WERI-Rb-1 (cell line): ENCODE measurements around the gene BEGAIN.

Experiments used
- DNase-seq: peaks from one replicate; pipeline ENCODE4 v3.0.0-alpha.2; 2020
- H3K27ac ChIP-seq: fragments of 250-450 bp; sonication (Bioruptor Pico); 2 replicates; pipeline ENCODE4 v1.5.1; 2020; ENCODE audit warnings: mild to moderate bottlenecking, moderate library complexity
- H3K27me3 ChIP-seq: fragments of 250-450 bp; sonication (Bioruptor Pico); 2 replicates; pipeline ENCODE4 v1.5.1; 2021; ENCODE audit warnings: mild to moderate bottlenecking, low read depth, moderate library complexity; ENCODE audit not compliant: insufficient read depth, severe bottlenecking
- H3K36me3 ChIP-seq: fragments of 250-450 bp; sonication (Bioruptor Pico); 2 replicates; pipeline ENCODE4 v1.5.1; 2020; ENCODE audit warnings: mild to moderate bottlenecking, moderate library complexity
- H3K4me3 ChIP-seq: 2 replicates; pipeline ENCODE4 v1.5.1; 2011; ENCODE audit warnings: low read depth, mild to moderate bottlenecking, control low read depth, low read length
- H3K9me3 ChIP-seq: fragments of 250-450 bp; sonication (Bioruptor Pico); 2 replicates; pipeline ENCODE4 v1.5.1; 2021; ENCODE audit warnings: mild to moderate bottlenecking, moderate library complexity; ENCODE audit not compliant: severe bottlenecking
- TF ChIP-seq, protein P1 (sequence below): IDR thresholded peaks from 2 replicates; pipeline ENCODE4 v1.5.1; 2011; ENCODE audit warnings: low read depth, mild to moderate bottlenecking, control low read depth, inconsistent platforms, low read length

The BEGAIN gene

DNA sequence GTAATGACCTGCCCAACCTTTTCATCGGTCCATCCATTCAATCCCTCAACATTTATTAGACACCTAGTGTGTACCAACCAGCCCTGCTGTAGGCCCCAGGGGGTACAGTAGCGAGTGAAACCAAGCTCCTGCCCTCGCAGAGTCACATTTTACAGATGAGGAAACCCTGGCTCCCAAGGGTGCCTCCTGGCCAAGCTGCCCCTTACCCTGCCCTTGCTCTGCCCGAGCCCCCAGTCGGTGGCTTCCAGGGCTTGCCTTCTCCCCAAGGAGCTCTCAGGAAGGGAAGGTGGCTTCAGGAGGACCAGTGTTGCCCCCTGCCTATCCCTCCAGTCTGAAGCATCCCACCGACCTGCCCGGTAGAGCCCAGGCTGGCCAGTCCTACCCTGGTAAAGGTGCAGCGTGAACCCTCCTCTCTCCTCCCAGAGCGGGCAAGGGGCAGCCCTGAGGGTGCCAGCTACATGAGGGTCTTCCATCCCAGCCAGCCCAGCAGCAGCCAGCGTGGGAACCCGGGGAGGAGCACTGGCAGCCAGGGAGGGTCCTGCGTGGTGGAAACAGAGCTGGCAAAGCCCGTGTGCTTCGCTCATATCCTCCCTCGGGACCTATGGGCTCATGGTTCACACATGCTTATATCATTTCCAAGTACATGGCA is 670 bp upstream of the BEGAIN start:
- Histone ChIP-seq H3K27me3 (no peaks in the 10 kb centered on the region), H3K4me3 (peak overlapping the region; percentile 31)

DNA sequence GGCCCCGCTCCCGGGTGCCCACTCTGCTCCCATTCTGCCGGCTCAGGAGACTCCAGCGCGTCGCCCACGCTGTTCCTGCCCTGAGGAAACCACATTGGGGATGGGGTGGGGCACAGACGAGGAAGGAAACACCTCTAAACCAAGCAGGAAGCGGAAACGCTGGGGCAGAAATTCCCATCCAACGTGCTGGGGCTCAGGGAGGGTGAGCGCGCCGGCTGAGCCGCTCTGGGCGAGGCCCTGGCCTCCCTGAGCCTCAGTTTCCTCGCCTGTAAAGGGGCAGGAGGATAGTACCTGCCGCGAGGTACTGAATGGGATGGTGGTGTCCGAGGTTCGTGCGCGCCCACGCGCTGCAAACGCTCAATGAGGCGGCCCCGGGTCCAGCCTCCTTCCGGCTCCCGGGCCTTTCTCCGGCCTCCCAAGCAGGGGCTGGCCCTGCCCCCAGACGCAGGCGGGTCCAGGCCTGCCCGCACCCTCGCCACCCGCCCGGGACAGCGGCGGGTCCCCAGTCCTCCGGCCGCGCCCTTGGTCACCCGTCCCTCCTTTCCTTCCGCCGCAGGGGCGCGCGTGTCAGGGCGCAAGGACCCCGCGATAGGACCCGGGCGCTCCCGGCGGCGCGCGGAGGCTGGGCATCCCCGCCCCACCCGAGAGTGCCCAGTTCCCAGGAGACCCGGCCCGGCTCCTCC is 673 bp downstream of the BEGAIN start:
- H3K36me3 ChIP-seq, result no peaks in the 10 kb centered on the region
- peak; percentile 54 for DNase-seq
- H3K27me3 ChIP-seq, result no peaks in the 10 kb centered on the region
- H3K27ac ChIP-seq, result peak overlapping the region; percentile 29
- H3K4me3 ChIP-seq, result peak overlapping the region; percentile 65
- TF ChIP-seq, protein P1, sequence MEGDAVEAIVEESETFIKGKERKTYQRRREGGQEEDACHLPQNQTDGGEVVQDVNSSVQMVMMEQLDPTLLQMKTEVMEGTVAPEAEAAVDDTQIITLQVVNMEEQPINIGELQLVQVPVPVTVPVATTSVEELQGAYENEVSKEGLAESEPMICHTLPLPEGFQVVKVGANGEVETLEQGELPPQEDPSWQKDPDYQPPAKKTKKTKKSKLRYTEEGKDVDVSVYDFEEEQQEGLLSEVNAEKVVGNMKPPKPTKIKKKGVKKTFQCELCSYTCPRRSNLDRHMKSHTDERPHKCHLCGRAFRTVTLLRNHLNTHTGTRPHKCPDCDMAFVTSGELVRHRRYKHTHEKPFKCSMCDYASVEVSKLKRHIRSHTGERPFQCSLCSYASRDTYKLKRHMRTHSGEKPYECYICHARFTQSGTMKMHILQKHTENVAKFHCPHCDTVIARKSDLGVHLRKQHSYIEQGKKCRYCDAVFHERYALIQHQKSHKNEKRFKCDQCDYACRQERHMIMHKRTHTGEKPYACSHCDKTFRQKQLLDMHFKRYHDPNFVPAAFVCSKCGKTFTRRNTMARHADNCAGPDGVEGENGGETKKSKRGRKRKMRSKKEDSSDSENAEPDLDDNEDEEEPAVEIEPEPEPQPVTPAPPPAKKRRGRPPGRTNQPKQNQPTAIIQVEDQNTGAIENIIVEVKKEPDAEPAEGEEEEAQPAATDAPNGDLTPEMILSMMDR, result no peak
- no peaks in the 10 kb centered on the region for H3K9me3 ChIP-seq

More for the DNA sequence above, 670 bp upstream of the BEGAIN start:
- Histone ChIP-seq H3K27ac (no peak overlapping the region), H3K36me3 (no peaks in the 10 kb centered on the region), H3K9me3 (no peaks in the 10 kb centered on the region)
- TF ChIP-seq, protein P1, result no peak
- DNase-seq, result no peak

DNA sequence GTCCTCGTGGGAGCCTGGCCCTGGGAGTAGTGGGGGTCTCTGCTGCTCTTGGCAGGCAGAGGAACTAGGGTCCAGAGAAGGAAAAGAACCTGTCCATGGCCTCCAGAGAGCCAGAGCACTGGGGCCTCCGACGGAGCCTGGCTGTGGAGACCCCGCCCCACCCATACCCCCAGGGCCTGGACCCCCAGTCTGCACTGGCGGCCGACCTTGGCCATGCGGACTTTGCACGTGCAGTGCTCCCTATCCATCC is 1.1 kb downstream of the BEGAIN start:
- TF ChIP-seq, protein P1, result no peak
- DNase-seq, result no peak
- Histone ChIP-seq H3K27me3 (no peaks in the 10 kb centered on the region), H3K4me3 (no peak overlapping the region), H3K27ac (no peak overlapping the region), H3K9me3 (no peaks in the 10 kb centered on the region), H3K36me3 (no peaks in the 10 kb centered on the region)

DNA sequence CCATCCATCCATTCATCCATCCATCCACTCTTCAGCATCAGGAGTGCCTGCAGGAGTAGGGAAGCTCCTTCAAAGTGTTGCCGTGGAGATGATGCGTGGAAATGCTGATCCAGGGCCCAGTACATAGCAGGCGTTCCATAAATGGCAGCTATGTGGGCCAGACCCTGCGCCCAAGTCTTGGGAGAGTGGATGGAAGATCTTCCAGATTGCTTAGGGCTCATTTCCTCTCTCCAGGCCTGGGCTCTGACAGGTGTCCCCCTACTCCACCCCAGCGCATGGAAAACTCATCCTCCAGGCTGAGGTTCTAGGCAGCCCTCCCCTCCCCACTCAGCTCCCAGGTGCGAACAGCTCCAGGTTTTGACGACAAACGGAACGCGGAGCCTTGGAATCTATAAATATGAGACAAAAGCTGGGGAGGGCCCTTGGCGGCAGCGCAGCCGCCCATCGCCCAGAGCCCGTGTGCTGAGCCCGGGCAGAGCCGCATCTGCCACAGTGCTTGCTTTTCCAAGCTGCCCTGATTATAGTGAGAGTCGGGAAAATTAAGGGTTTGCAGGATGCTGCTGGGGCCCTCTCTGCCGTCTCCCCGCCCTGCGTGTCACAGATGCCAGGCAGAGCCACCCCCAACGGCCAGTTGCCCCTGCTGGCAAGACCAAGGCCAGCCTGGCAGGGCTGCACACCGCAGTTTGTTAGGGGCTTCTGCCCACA is 1.6 kb downstream of the BEGAIN start:
- H3K27me3 ChIP-seq, result no peaks in the 10 kb centered on the region
- no peak overlapping the region for H3K4me3 ChIP-seq
- H3K36me3 ChIP-seq, result no peaks in the 10 kb centered on the region
- TF ChIP-seq, protein P1, result no peak
- no peaks in the 10 kb centered on the region for H3K9me3 ChIP-seq
- no peak overlapping the region for H3K27ac ChIP-seq
- no peak for DNase-seq

DNA sequence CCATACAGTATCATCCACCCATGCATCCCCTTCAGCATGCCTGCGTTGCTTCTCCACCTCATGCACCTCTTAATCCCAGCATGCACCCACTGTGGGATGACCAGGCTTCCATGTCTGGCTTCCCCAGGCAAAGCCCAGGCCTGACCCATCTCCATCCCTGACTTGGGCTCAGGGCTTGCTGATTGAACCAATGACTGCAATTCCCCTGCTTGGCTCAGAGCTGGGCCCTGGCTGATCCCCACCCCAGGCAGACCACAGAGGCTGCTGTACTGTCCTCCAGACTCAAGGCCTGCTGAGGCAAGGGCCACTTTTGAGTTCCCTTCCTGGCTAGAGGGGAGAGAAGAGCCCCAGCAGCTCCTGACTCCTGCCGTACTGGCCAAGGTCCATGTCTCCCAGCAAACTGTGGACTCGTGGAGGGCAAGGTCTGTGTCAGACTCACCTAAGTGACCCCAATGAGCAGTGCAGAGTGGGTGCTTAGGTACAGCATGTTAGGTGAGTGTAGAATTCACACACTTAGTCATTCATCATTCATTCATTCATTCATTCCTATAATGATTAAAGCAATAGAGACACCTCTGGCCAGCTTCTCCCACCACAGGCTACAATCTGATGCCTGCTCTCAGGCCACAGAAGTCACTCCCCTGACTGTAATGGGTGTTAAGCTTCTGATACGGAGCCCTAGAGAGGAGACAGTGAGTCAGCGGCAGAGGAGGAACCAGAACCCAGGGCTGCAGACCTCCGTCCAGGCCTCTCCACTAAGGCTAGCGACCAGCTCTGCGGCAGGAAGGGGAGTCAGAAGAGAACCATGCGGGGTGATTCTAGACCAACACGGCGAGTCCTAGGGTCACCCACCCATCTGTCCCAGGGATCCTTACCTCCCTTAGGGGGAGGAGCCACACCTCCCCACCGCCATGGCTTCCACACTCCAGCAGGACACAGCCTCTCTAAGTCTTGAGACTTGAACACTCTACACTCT is 2.9 kb downstream of the BEGAIN start:
- Histone ChIP-seq H3K4me3 (no peak overlapping the region), H3K27me3 (no peaks in the 10 kb centered on the region), H3K36me3 (no peaks in the 10 kb centered on the region), H3K27ac (no peak overlapping the region), H3K9me3 (no peaks in the 10 kb centered on the region)
- DNase-seq, result no peak
- TF ChIP-seq, protein P1, result no peak
